Measurements from ENCODE around the gene RAB28. TPM values are rescaled to one million over a fixed set of nuclear protein-coding genes. Genes with fewer than 3 reads are reported as not detected.

Gene RAB28
- total RNA-seq, 2 experiments from 2014 or later: 23.0 to 30.8 TPM

DNA sequence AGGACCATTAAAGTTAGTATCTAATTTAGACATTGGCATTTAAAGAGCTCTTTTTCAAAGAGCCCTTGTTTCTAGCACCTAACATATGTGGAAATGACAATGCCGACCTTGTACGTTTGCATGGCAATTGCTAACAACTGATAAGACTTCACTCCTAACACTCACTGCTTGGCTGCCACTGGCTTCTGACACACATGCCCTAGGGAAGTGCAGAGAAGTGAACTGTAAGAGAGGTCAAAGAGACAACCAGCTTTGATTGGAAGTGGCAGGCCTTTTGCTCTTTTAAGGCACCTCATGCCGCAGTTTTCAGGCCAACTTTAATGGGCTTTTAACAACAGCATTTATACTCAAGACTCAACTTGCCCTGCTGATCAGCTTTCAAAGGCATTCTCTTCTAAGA lies 158.4 kb downstream of the RAB28 start:
- Histone ChIP-seq H3K4me3 (ENCODE audit: low read depth, low read length, poor library complexity, severe bottlenecking) (no peak overlapping the region), H3K4me1 (ENCODE audit: insufficient read depth, low read length, poor library complexity, severe bottlenecking) (no peaks in the 10 kb centered on the region), H2AFZ (ENCODE audit: low read length) (no peak overlapping the region), H3K79me2 (ENCODE audit: insufficient read depth, low read depth, low read length) (no peaks in the 10 kb centered on the region), H3K4me2 (ENCODE audit: low read length) (no peak overlapping the region), H4K20me1 (ENCODE audit: insufficient read depth, low read length) (no peaks in the 10 kb centered on the region), H3K9me2 (ENCODE audit: insufficient read depth, low read length) (no peaks in the 10 kb centered on the region), H3K36me3 (ENCODE audit: insufficient read depth, low read length) (no peaks in the 10 kb centered on the region), H3K9me3 (ENCODE audit: low read length) (no peaks in the 10 kb centered on the region), H3K27ac (ENCODE audit: low read depth, low read length, poor library complexity, severe bottlenecking) (no peak overlapping the region)
- ChIA-PET CTCF (ENCODE audit: unreplicated experiment) (no interaction called here), POLR2A (interaction anchor here (0.6 kb wide), 1 partner anchor 803 kb away, joined by 3 read pairs; no protein-coding TSS in a partner anchor)
- no peak for TF ChIP-seq EZH2phosphoT487 (IDR thresholded peaks at IDR 0.05; ENCODE audit: borderline replicate concordance, low read depth, low read length)
- TF ChIP-seq, protein P1, sequence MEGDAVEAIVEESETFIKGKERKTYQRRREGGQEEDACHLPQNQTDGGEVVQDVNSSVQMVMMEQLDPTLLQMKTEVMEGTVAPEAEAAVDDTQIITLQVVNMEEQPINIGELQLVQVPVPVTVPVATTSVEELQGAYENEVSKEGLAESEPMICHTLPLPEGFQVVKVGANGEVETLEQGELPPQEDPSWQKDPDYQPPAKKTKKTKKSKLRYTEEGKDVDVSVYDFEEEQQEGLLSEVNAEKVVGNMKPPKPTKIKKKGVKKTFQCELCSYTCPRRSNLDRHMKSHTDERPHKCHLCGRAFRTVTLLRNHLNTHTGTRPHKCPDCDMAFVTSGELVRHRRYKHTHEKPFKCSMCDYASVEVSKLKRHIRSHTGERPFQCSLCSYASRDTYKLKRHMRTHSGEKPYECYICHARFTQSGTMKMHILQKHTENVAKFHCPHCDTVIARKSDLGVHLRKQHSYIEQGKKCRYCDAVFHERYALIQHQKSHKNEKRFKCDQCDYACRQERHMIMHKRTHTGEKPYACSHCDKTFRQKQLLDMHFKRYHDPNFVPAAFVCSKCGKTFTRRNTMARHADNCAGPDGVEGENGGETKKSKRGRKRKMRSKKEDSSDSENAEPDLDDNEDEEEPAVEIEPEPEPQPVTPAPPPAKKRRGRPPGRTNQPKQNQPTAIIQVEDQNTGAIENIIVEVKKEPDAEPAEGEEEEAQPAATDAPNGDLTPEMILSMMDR (conservative IDR thresholded peaks at IDR 0.05; ENCODE audit: low read length): no peak
- intact Hi-C loops (cut with micrococcal nuclease; ENCODE audit: unreplicated experiment): no loop called here
- no peak for DNase-seq (ENCODE audit: low spot score)
- BruUV-seq (replicated peaks): no TSS peak

DNA sequence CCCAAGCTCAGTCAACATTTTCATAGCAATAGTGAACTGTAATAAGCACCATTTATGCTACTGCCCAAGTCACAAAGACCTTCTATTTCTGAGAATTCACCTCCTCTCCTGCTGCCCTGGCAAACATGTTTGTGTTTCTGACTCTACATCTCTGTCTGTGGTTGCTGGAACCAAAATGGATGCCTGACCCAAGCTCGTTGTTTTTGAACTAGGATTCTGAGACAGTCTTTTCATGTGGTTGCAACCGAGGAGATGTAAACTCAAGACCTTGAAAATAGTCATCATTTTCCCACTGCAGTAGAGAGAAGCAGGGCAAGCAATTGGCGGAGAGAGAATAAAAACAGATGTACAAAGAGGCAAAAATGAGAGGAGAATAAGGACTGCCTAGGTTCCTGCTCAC lies 160.2 kb downstream of the RAB28 start:
- Histone ChIP-seq H3K9me2 (ENCODE audit: insufficient read depth, low read length) (no peaks in the 10 kb centered on the region), H3K36me3 (ENCODE audit: insufficient read depth, low read length) (no peaks in the 10 kb centered on the region), H3K4me3 (ENCODE audit: low read depth, low read length, poor library complexity, severe bottlenecking) (no peak overlapping the region), H3K27ac (ENCODE audit: low read depth, low read length, poor library complexity, severe bottlenecking) (no peak overlapping the region), H3K79me2 (ENCODE audit: insufficient read depth, low read depth, low read length) (no peaks in the 10 kb centered on the region), H3K4me1 (ENCODE audit: insufficient read depth, low read length, poor library complexity, severe bottlenecking) (no peaks in the 10 kb centered on the region), H3K4me2 (ENCODE audit: low read length) (no peak overlapping the region), H2AFZ (ENCODE audit: low read length) (no peak overlapping the region), H4K20me1 (ENCODE audit: insufficient read depth, low read length) (no peaks in the 10 kb centered on the region), H3K9me3 (ENCODE audit: low read length) (no peaks in the 10 kb centered on the region)
- ChIA-PET CTCF (ENCODE audit: unreplicated experiment) (no interaction called here), POLR2A (no interaction called here)
- no peak for TF ChIP-seq EZH2phosphoT487 (IDR thresholded peaks at IDR 0.05; ENCODE audit: borderline replicate concordance, low read depth, low read length)
- TF ChIP-seq, protein P1 (conservative IDR thresholded peaks at IDR 0.05; ENCODE audit: low read length): no peak
- intact Hi-C loops (cut with micrococcal nuclease; ENCODE audit: unreplicated experiment): no loop called here
- no peak for DNase-seq (ENCODE audit: low spot score)
- BruUV-seq (replicated peaks): no TSS peak

DNA sequence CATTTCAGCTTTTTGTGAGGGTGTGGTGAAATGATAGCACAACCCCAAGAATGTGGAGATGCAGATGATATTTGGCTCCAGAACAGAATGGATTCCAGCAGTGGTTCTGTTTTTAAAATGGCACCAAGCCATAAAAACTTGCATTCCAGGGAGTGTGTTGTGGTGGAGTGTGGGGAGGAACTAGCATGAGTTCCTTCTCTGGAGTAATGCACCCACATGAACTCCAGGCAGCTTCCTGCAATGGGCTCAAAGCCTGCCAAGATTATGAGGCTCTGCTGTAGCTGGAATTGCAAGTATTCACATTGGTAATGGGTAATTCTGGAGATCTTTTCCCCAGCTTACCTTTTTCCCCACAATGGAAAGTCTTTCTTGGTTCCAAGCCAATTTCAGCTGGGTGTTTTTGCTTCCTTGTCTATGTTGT lies 161.4 kb downstream of the RAB28 start:
- intact Hi-C loops (cut with micrococcal nuclease; ENCODE audit: unreplicated experiment): no loop called here
- POLR2A ChIA-PET: no interaction called here

More for the DNA sequence above, 161.4 kb downstream of the RAB28 start:
- no peak overlapping the region for H3K27ac ChIP-seq (ENCODE audit: low read depth, low read length, poor library complexity, severe bottlenecking)
- no peak overlapping the region for H3K4me2 ChIP-seq (ENCODE audit: low read length)
- CTCF ChIA-PET (ENCODE audit: unreplicated experiment): no interaction called here
- H4K20me1 ChIP-seq (ENCODE audit: insufficient read depth, low read length): no peaks in the 10 kb centered on the region
- no peaks in the 10 kb centered on the region for H3K4me1 ChIP-seq (ENCODE audit: insufficient read depth, low read length, poor library complexity, severe bottlenecking)
- no peak overlapping the region for H3K4me3 ChIP-seq (ENCODE audit: low read depth, low read length, poor library complexity, severe bottlenecking)
- H3K9me3 ChIP-seq (ENCODE audit: low read length): no peaks in the 10 kb centered on the region
- H3K36me3 ChIP-seq (ENCODE audit: insufficient read depth, low read length): no peaks in the 10 kb centered on the region
- no TSS peak for BruUV-seq (replicated peaks)
- TF ChIP-seq EZH2phosphoT487 (IDR thresholded peaks at IDR 0.05; ENCODE audit: borderline replicate concordance, low read depth, low read length): no peak
- TF ChIP-seq, protein P1 (conservative IDR thresholded peaks at IDR 0.05; ENCODE audit: low read length): no peak
- no peak for DNase-seq (ENCODE audit: low spot score)
- H3K79me2 ChIP-seq (ENCODE audit: insufficient read depth, low read depth, low read length): no peaks in the 10 kb centered on the region
- H3K9me2 ChIP-seq (ENCODE audit: insufficient read depth, low read length): no peaks in the 10 kb centered on the region
- H2AFZ ChIP-seq (ENCODE audit: low read length): no peak overlapping the region

Other genes with a start within 250 kb of the RAB28 start
- 0.51 and 0.57 TPM in 2 replicates for gene NKX3-2, start 60.2 kb upstream of the RAB28 start, total RNA-seq (2014; rRNA removed; shearing (Covaris generic))
- 0.63 and 0.79 TPM in 2 replicates for gene NKX3-2, start 60.2 kb upstream of the RAB28 start, total RNA-seq (2022)
- 24.0 and 38.8 TPM in 2 replicates for gene BOD1L1, start 143.4 kb upstream of the RAB28 start, total RNA-seq (2014; rRNA removed; shearing (Covaris generic))
- gene BOD1L1, start 143.4 kb upstream of the RAB28 start, total RNA-seq (2022): 49.6 and 55.7 TPM in 2 replicates